ENCODE results near the gene CACNA2D1. TPM values are rescaled to one million over a fixed set of nuclear protein-coding genes. Genes with fewer than 3 reads are reported as not detected.

CACNA2D1 gene
- total RNA-seq, 1 donor = 0.10 TPM

DNA sequence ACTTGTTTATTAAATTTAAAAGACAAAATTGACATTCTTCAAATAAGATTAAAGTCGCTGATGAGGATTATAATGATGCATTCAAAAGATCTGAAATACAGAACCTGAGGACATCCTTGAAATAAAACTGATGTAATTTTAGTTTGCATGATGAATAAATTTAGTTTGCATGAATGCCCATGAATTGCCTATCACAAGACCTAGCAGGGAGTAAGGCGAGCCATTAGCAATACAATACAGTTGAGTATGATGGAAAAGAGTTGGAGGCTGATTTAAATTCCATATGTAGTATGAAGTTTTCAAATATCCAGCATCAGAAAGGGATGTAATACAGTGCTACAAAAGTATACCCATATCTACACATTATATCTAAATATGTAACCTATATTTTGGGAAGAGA lies 321.3 kb downstream of the CACNA2D1 start:
- H3K9me3 ChIP-seq (ENCODE audit: low read depth, low read length) = no peaks in the 10 kb centered on the region
- H3K4me1 ChIP-seq (ENCODE audit: insufficient read depth, low read length) = no peaks in the 10 kb centered on the region
- no peaks in the 10 kb centered on the region for H3K27me3 ChIP-seq (ENCODE audit: insufficient read depth, low read length)
- no peak overlapping the region for H3K4me3 ChIP-seq (ENCODE audit: low read length)

DNA sequence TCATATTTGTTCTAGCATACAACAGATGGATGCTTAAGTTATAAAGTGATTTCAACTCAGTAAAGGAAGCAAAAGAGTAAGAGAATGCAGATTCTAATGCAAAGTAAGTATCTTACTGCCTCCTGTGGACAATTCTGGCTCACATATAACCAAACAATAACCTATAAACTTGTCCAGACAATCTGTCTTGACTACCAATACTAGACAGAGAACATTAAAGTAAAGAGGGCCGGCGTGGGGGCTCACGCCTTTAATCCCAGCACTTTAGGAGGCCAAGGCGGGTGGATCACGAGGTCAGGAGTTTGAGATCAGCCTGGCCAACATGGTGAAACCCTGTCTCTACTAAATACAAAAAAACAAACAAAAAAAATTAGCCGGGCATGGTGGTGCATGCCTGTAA lies 329.3 kb downstream of the CACNA2D1 start:
- Histone ChIP-seq H3K4me3 (ENCODE audit: low read length) (no peak overlapping the region), H3K27me3 (ENCODE audit: insufficient read depth, low read length) (no peaks in the 10 kb centered on the region), H3K4me1 (ENCODE audit: insufficient read depth, low read length) (no peaks in the 10 kb centered on the region), H3K9me3 (ENCODE audit: low read depth, low read length) (no peaks in the 10 kb centered on the region)

DNA sequence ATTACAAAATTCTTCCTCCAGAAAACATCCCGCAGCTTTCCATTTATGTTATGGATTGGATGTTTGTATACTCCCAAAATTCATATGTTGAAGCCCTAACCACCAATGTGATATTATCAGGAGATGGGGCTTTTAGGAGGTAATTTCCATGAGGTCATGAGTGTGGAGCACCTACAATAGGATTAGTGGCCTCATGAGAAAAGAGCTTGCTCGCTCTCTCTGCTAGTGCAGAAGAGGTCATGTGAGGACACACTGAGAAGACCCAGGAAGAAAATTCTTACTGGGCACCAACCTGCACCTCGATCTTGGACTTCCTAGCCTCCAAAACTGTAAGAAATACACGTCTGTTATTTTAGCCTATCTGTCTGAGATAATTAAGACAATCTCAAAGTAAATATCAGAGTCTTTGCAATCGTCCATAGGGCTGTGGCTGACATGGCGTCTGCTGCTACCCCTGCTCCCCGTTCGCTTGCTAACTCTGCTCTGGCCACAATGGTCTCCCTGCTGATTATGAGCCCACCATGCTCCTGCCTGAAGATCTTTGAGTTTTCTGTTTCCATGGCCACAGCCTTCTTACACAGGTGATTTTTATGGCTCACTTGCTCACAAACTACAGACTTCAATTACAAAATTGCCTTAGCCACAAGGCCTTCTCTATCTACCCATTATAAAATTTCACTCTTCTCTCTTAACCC lies 333.3 kb downstream of the CACNA2D1 start:
- no peaks in the 10 kb centered on the region for H3K27me3 ChIP-seq (ENCODE audit: insufficient read depth, low read length)
- no peak overlapping the region for H3K4me3 ChIP-seq (ENCODE audit: low read length)
- H3K4me1 ChIP-seq (ENCODE audit: insufficient read depth, low read length) = no peaks in the 10 kb centered on the region
- H3K9me3 ChIP-seq (ENCODE audit: low read depth, low read length) = no peaks in the 10 kb centered on the region

DNA sequence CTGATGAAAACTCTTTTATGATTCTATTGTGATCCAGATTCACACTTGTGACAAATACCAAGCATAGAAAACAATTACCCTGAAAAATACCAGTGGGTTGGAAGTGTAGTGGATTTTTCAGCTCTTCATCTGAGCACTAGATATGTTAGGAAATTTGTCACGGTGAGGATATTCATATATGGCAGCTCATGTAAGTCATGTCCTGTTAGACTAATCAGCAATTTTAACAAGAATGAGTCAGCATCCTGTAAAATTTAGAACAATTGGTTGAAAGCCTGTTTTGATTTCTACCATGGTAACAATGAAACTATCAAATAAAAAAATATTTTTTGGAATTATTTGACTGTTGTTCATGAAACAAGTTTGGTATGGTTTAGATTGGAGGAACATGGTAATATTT lies 334.3 kb downstream of the CACNA2D1 start:
- H3K4me3 ChIP-seq (ENCODE audit: low read length) = no peak overlapping the region
- no peaks in the 10 kb centered on the region for H3K27me3 ChIP-seq (ENCODE audit: insufficient read depth, low read length)
- H3K4me1 ChIP-seq (ENCODE audit: insufficient read depth, low read length) = no peaks in the 10 kb centered on the region
- no peaks in the 10 kb centered on the region for H3K9me3 ChIP-seq (ENCODE audit: low read depth, low read length)

DNA sequence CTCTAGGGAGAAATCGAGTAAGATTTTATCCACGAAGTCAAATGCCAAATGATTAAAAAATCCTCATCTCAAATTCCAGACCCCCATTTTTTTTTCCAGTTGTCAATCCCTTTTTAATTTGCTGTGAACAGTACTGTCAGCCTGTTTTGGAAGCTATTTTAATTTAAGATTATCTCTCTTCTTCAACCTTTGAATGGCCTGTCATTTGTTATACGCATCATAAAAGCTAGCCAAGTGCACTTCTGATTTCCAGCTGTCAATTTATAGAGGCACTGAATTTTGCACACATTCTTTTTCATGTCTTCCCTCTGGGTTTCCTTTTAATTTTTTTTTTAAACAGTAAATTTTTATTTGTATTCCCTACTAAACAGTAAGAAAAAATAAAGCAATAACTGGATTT lies 337.4 kb downstream of the CACNA2D1 start:
- Histone ChIP-seq H3K4me3 (ENCODE audit: low read length) (no peak overlapping the region), H3K4me1 (ENCODE audit: insufficient read depth, low read length) (no peaks in the 10 kb centered on the region), H3K27me3 (ENCODE audit: insufficient read depth, low read length) (no peaks in the 10 kb centered on the region), H3K9me3 (ENCODE audit: low read depth, low read length) (no peaks in the 10 kb centered on the region)

DNA sequence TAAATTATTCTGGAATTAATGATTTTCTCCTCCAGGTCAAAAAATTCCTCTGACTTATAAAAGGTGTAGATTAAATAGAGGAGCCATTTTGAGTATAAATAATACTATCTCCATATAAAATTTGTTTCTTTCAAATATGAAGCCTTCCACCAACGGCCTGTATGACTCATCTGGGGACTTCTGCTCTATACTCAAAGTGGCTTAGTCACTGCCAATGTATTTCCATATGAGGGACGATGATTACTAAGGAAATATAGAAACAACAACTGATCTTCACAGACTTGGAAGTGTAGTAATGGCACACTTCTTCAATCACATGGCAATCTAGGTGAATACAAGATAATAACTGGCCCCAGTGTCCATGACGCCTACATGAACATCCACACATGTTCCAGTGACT lies 338.1 kb downstream of the CACNA2D1 start:
- Histone ChIP-seq H3K4me3 (ENCODE audit: low read length) (no peak overlapping the region), H3K27me3 (ENCODE audit: insufficient read depth, low read length) (no peaks in the 10 kb centered on the region), H3K4me1 (ENCODE audit: insufficient read depth, low read length) (no peaks in the 10 kb centered on the region), H3K9me3 (ENCODE audit: low read depth, low read length) (no peaks in the 10 kb centered on the region)

DNA sequence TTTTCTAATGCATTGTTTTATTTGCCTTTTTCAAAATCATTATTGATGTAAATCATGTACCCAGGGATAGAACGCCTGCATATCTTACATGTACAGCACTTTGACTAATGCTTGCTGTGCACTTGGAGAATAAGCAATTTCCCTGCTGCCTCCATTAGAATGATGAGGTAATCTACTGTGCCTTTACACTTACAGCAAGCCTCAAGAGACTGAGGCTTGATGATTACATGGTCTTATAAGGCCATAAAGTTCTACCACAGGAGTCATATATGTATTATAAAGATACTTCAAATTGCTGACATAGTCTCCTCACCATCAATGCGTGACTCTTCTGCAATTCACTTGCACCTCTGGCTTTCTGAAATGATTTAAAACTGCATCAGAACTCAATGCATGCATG lies 345.2 kb downstream of the CACNA2D1 start:
- Histone ChIP-seq H3K9me3 (ENCODE audit: low read depth, low read length) (no peaks in the 10 kb centered on the region), H3K4me1 (ENCODE audit: insufficient read depth, low read length) (no peaks in the 10 kb centered on the region), H3K4me3 (ENCODE audit: low read length) (no peak overlapping the region), H3K27me3 (ENCODE audit: insufficient read depth, low read length) (no peaks in the 10 kb centered on the region)

DNA sequence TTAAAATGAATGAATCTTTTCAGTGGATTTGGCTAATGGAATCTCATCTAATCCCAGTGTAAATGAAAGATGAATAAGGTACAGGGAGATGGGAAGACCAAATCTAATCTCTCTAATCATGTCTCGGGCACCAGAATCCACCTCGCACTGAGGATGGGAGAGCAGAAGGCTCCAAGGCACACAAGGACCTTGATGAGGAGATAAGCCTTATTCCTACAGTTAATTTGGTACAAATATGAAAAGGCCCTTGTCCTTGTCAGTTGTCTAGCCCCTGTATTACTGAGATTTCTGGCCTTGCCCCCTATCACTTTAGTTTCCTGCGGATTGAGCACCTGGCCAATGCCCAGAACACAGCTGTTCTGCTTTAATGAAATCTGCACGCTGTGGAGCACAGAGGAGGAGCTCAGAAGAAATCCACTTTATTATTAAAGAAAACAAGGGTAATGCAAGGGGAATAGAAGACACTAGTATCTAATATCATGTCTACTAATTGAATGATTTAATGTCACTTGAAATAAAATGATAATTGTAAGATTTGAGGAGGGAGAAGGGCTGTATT lies 352.4 kb downstream of the CACNA2D1 start:
- Histone ChIP-seq H3K4me1 (ENCODE audit: insufficient read depth, low read length) (no peaks in the 10 kb centered on the region), H3K27me3 (ENCODE audit: insufficient read depth, low read length) (no peaks in the 10 kb centered on the region), H3K4me3 (ENCODE audit: low read length) (no peak overlapping the region), H3K9me3 (ENCODE audit: low read depth, low read length) (no peaks in the 10 kb centered on the region)

DNA sequence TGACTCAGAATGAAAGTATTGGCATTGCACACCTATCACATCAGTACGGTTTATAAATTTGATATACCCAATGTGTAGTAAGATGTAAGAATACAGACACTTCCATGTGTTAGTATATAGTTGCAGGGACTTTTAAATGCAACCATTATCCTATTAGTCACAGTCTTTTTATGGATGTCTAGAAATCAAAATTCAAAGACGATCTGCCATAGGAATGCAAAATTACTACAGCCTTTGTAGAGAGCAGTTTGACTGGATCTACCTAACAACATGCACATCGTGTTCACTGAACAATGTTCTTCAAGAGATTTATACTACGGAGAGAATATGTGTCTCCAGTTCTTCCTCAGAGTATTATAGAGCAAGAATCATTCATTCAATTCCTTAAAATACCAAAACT lies 356.5 kb downstream of the CACNA2D1 start:
- H3K27me3 ChIP-seq (ENCODE audit: insufficient read depth, low read length) = no peaks in the 10 kb centered on the region
- H3K9me3 ChIP-seq (ENCODE audit: low read depth, low read length) = no peaks in the 10 kb centered on the region
- H3K4me3 ChIP-seq (ENCODE audit: low read length) = no peak overlapping the region
- H3K4me1 ChIP-seq (ENCODE audit: insufficient read depth, low read length) = no peaks in the 10 kb centered on the region

DNA sequence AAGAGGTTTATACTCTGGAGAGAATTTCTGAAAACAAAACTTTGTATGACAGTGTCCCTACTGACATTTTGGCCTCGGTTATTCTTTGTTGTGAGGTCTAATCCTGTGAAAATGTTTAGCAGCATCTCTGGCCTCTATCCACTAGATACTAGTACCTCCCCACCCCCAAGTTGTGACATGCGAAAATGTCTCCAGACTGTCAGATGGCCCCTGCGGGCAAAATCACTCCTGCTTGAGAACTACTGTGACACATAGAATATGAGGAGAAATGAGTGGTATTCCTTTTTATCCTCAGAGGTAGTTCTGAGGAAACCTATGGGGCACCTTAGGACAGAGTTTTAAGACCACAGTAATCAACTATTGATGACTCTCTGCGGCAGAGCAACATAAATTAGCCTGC lies 358.5 kb downstream of the CACNA2D1 start:
- Histone ChIP-seq H3K9me3 (ENCODE audit: low read depth, low read length) (no peaks in the 10 kb centered on the region), H3K4me3 (ENCODE audit: low read length) (no peak overlapping the region), H3K4me1 (ENCODE audit: insufficient read depth, low read length) (no peaks in the 10 kb centered on the region)

DNA sequence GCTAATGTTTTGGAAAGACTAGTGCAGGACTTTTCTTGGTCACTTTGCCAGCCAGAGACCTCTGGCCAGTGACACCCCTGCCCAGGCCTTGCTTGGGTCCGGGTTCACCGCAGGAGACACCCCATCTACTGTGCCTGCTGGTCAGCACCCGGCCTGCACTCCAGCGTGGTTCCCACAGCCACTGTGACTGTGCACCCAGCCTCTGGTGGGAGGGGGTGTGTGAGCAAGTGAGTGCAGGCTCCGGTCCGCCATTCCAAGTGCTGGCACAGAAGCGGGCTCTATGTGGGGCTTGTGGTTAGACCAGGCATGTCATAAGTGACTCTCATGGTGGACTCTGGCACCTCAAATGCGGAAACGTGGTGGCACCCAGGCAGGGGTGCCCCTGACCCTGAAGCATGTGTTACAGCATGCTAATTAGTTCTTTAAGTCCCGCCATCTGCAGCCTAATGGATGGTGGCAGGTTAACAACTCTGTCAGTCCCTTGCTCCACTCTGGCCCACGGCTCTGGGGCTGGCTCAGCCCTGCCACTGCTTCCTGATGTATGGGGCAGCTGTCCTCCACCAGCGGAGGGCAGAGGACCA lies 361.8 kb downstream of the CACNA2D1 start:
- Histone ChIP-seq H3K27me3 (ENCODE audit: insufficient read depth, low read length) (no peaks in the 10 kb centered on the region), H3K9me3 (ENCODE audit: low read depth, low read length) (no peaks in the 10 kb centered on the region), H3K4me1 (ENCODE audit: insufficient read depth, low read length) (no peaks in the 10 kb centered on the region), H3K4me3 (ENCODE audit: low read length) (no peak overlapping the region)

More for the DNA sequence above, 358.5 kb downstream of the CACNA2D1 start:
- no peaks in the 10 kb centered on the region for H3K27me3 ChIP-seq (ENCODE audit: insufficient read depth, low read length)

DNA sequence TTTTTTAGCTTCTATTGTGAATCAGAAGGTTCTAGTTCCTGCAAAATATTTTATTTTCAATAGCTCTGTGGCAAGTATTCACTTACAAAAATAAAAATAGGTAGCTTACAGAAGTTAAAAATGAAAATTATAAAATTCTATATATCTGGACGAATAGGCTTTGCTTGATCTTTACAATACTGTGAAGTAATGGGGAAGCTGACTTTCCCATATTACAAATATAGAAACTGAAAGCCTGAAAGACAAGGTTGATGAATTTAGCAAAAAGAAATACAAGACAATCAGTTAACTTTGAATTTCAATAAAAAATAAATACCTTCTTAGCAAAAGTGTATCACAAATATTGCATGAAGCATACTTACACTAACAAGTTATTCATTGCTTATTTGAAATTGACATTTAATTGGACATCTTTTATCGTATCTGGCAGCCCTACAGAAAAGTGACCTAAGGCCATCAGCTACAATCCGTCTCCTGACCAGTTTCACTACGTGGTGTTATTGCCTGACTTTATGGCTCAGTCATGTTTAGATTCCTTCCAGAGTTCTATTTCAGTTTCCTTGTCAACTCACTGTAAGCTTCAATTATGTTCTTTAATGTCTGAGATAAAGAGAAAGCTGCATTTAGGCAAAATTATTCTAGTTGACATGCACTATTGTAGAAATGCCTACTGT lies 363.2 kb downstream of the CACNA2D1 start:
- no peaks in the 10 kb centered on the region for H3K4me1 ChIP-seq (ENCODE audit: insufficient read depth, low read length)
- no peak overlapping the region for H3K4me3 ChIP-seq (ENCODE audit: low read length)
- H3K27me3 ChIP-seq (ENCODE audit: insufficient read depth, low read length) = no peaks in the 10 kb centered on the region
- H3K9me3 ChIP-seq (ENCODE audit: low read depth, low read length) = no peaks in the 10 kb centered on the region

DNA sequence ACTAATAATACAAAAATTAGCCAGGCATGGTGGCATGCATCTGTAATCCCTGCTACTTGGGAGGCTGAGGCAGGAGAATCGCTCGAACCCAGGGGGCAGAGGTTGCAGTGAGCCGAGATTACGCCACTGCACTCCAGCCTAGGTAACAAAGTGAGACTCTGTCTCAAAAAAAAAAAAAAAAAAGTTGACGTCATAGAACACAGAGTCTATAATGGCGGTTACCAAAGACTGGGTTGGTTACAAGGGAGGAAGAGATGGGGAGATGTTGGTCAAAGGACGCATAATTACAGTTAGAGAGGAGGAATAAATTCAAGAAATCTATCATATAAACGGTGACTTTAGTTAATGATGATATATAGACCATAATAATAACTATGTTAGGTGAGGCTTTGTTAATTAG lies 364.1 kb downstream of the CACNA2D1 start:
- Histone ChIP-seq H3K4me1 (ENCODE audit: insufficient read depth, low read length) (no peaks in the 10 kb centered on the region), H3K27me3 (ENCODE audit: insufficient read depth, low read length) (no peaks in the 10 kb centered on the region), H3K4me3 (ENCODE audit: low read length) (no peak overlapping the region), H3K9me3 (ENCODE audit: low read depth, low read length) (no peaks in the 10 kb centered on the region)

DNA sequence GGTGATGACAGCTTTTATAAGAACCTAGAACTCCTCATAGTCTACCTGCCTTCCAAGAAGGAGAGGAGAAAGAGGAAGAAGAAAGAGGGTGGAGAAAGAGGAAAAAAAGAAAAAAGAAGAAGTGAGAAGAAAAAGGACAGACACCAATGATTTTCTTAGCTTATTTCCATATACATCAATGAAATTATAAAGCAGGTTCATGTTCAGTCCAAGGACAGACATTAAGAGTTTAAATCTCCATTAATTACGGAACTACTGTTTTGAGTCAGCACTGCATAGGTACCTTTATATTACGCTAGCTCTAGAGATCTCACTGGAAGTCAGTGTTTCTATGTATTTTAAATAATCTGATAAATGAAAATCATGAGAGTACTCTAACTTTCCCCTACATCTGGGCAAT lies 364.8 kb downstream of the CACNA2D1 start:
- Histone ChIP-seq H3K27me3 (ENCODE audit: insufficient read depth, low read length) (no peaks in the 10 kb centered on the region), H3K4me3 (ENCODE audit: low read length) (no peak overlapping the region), H3K9me3 (ENCODE audit: low read depth, low read length) (no peaks in the 10 kb centered on the region), H3K4me1 (ENCODE audit: insufficient read depth, low read length) (no peaks in the 10 kb centered on the region)

DNA sequence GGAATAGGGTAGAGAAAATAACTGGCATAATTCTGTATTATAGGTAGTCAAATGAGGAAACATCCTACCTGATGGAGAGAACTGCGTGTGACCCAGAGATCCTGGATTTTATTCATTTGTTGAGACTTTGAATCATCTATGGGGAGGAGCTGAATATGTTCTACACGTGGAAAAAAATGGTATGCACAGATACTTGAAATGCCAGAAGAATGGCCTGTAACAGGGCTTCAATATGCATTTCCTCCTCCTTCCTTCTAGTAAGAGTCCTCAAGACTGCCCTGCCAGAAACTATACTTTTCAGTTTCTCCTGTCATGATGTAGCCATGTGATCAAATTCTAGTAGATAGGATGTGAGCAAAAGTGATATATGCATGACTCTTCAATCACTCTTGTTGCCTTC lies 372.1 kb downstream of the CACNA2D1 start:
- no peaks in the 10 kb centered on the region for H3K27me3 ChIP-seq (ENCODE audit: insufficient read depth, low read length)
- H3K4me3 ChIP-seq (ENCODE audit: low read length) = no peak overlapping the region
- H3K4me1 ChIP-seq (ENCODE audit: insufficient read depth, low read length) = no peaks in the 10 kb centered on the region
- no peaks in the 10 kb centered on the region for H3K9me3 ChIP-seq (ENCODE audit: low read depth, low read length)
